SIG-M5 (cell line): ENCODE data around the gene CDK9.
"Not testable (repeated sequence)": the region's sequence is repeated elsewhere in the genome, so short reads cannot be mapped to it uniquely, and the experiment has no call there.

ENCODE experiments used
- DNase-seq: peaks from one replicate; lab custom pipeline; 2025; lab: John Stamatoyannopoulos, UW

CDK9 gene

DNA sequence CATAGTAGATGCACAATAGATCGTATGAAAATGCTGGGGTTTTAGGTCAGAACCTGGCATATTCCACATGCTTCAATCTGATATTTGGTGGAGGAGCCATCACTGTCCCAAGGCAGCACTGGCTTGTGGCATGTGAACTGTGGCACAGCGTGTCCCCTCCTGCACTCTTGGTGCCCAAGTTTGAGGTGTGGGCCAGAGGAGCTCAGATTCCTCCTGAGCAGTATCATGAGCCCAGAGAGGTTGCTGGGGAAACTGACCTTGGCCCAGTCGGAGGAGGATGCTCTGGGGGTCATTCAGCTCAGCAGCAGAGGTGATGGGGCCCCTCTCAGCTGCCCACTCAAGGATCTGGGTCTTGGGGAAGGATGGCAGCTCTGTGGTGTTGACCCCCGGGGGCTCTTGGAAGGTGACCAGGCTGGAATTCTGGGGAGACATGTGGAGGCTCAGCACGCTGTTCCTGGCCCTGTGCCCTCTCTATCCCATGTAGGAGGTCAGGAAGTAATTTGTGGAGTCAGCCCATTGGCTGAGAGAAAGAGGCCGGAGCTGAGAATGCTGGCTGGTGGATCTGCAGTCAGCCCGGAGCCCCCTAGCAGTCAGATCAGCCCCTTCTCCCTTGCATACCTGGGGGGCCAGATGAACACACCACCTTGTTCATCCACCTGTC, 40.5 kb downstream of the CDK9 start:
- DNase-seq, result no peak

GRCh38 chr9:127828262-127829031, 42.6 kb downstream of the CDK9 start:
- no peak for DNase-seq

- DNase-seq, result no peak
These were observed 43.5 kb downstream of the CDK9 start for GRCh38 chr9:127829205-127829906.

GRCh38 chr9:127832248-127832647, 46.4 kb downstream of the CDK9 start:
- DNase-seq, result no peak

- DNase-seq, result no peak
These were observed 47.7 kb downstream of the CDK9 start for GRCh38 chr9:127833555-127833954.

DNA sequence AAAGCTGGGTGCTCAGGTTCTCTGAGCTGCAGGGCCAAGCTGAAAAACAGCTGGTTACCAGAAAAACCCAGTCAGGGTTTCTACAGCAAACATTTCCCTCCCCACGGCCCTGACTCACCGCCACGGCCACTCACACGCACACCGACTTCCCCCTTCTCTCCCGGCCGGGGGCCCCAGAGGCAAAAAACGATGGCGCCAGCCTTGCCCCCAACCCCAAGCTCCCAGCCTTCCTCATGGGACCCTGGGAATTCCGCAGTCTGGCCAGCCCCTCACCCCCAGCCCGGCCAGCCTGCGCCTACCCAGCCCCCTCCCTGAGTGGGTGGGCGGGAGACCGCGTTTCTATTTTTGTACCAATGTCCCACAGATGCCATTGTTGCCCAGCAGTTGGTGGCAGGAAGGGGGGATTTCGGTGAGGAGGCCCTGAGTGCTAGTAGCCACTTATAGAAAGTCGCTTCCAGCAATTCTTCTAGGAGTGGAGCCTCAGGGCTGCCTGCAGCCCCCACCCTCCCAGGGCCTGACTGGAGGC, 50.2 kb downstream of the CDK9 start:
- no peak for DNase-seq

- not testable (repeated sequence) for DNase-seq
These were observed 50.7 kb downstream of the CDK9 start for GRCh38 chr9:127836561-127836960.

GRCh38 chr9:127837346-127837745, 51.5 kb downstream of the CDK9 start:
- DNase-seq, result no peak

GRCh38 chr9:127838375-127839078, 52.7 kb downstream of the CDK9 start:
- DNase-seq, result no peak
